Osteocyte (in vitro differentiated cells): Measurements from ENCODE around the gene SIGLEC11. TPM values are rescaled to one million over a fixed set of nuclear protein-coding genes. Genes with fewer than 3 reads are reported as not detected.
"Not testable (repeated sequence)": the region's sequence is repeated elsewhere in the genome, so short reads cannot be mapped to it uniquely, and the experiment has no call there.

Experiments used
- DNase-seq: peaks from one replicate; pipeline ENCODE4 v3.0.0; 2021; ENCODE audit warnings: mixed read lengths; ENCODE audit not compliant: unreplicated experiment; ENCODE audit errors: extremely low spot score
- H3K27ac Mint-ChIP-seq: one replicate; pipeline ENCODE4 v1.8.0; 2021; ENCODE audit warnings: mild to moderate bottlenecking, mixed read lengths; ENCODE audit not compliant: unreplicated experiment
- H3K27me3 Mint-ChIP-seq: one replicate; pipeline ENCODE4 v1.8.0; 2021; ENCODE audit warnings: mixed read lengths; ENCODE audit not compliant: unreplicated experiment
- H3K36me3 Mint-ChIP-seq: one replicate; pipeline ENCODE4 v1.8.0; 2021; ENCODE audit warnings: mixed read lengths; ENCODE audit not compliant: unreplicated experiment
- H3K4me1 Mint-ChIP-seq: one replicate; pipeline ENCODE4 v1.8.0; 2021; ENCODE audit warnings: mixed read lengths; ENCODE audit not compliant: unreplicated experiment
- H3K4me3 Mint-ChIP-seq: one replicate; pipeline ENCODE4 v1.8.0; 2021; ENCODE audit warnings: mild to moderate bottlenecking, moderate library complexity, mixed read lengths; ENCODE audit not compliant: unreplicated experiment
- H3K9me3 Mint-ChIP-seq: one replicate; pipeline ENCODE4 v1.8.0; 2021; ENCODE audit warnings: mixed read lengths; ENCODE audit not compliant: unreplicated experiment
- long read RNA-seq: library from polyadenylated mRNA; unstranded; transcript quantifications from one replicate; pipeline ENCODE4 v2.0.0, GENCODE V29; 2021
- total RNA-seq: library from RNA; stranded (reverse); gene quantifications from 2 replicates; pipeline ENCODE4 v1.2.1, GENCODE V29; 2021
- TF ChIP-seq, protein P1 (sequence below): fragments of 200-600 bp; sonication (generic); IDR thresholded peaks from 2 replicates; pipeline ENCODE4 v1.5.0; 2021; ENCODE audit warnings: antibody characterized with exemption, mild to moderate bottlenecking, moderate library complexity

SIGLEC11 gene, protein sequence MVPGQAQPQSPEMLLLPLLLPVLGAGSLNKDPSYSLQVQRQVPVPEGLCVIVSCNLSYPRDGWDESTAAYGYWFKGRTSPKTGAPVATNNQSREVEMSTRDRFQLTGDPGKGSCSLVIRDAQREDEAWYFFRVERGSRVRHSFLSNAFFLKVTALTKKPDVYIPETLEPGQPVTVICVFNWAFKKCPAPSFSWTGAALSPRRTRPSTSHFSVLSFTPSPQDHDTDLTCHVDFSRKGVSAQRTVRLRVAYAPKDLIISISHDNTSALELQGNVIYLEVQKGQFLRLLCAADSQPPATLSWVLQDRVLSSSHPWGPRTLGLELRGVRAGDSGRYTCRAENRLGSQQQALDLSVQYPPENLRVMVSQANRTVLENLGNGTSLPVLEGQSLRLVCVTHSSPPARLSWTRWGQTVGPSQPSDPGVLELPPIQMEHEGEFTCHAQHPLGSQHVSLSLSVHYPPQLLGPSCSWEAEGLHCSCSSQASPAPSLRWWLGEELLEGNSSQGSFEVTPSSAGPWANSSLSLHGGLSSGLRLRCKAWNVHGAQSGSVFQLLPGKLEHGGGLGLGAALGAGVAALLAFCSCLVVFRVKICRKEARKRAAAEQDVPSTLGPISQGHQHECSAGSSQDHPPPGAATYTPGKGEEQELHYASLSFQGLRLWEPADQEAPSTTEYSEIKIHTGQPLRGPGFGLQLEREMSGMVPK
- total RNA-seq, result not detected in 2 replicates
- long read RNA-seq, result 0 reads

DNA sequence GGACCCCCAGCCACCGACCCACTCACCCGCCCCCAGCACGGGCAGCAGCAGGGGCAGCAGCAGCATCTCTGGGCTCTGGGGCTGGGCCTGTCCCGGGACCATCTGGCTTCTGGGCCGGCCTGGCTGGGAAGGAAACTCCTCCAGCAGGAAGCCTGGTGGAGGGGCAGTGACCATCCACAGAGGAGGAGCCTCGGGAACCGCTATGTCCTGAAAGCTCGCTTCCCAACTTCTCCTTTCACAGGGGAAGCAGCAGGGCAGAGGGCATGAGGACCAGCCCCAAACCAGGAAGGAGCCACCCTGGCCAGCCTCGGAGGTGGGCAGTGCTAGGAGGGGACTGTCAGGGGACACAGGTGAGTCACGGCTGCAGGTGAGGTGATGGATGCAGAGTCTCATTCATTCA, at the start of gene SIGLEC11:
Gene SIGLEC11 (minus strand): TSS at position 193 of the 400 bp plus-strand sequence. CDS start 91 bp downstream, at position 102.
- not testable (repeated sequence) for H3K36me3 Mint-ChIP-seq, H3K27me3 Mint-ChIP-seq, DNase-seq, H3K27ac Mint-ChIP-seq, H3K4me3 Mint-ChIP-seq, H3K4me1 Mint-ChIP-seq, H3K9me3 Mint-ChIP-seq

DNA sequence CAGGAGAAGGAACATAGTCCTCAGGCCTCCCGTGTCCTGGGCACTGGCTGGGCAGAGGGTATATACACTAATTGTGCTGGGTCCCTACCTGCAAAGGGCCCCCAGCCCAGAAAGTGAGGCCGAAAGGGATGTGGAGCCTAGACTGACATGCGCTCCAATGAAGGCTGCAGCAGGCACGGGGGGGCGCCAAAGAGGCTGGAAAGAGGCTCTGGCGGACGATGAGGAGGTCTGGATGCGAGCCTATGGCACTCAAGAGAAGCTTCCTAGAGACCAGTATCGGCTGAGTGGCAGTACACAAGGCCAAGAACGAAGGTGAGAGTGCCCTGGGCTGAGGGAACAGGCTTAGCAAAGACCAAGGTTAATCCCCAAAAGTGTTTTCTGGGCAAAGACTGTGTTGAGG, 47.6 kb upstream of the SIGLEC11 start:
- H3K4me1 Mint-ChIP-seq, result peaks cover 16% of the 10 kb centered on the region
- no peak overlapping the region for H3K4me3 Mint-ChIP-seq
- no peak overlapping the region for H3K27ac Mint-ChIP-seq
- peaks cover 30% of the 10 kb centered on the region for H3K36me3 Mint-ChIP-seq
- TF ChIP-seq, protein P1, sequence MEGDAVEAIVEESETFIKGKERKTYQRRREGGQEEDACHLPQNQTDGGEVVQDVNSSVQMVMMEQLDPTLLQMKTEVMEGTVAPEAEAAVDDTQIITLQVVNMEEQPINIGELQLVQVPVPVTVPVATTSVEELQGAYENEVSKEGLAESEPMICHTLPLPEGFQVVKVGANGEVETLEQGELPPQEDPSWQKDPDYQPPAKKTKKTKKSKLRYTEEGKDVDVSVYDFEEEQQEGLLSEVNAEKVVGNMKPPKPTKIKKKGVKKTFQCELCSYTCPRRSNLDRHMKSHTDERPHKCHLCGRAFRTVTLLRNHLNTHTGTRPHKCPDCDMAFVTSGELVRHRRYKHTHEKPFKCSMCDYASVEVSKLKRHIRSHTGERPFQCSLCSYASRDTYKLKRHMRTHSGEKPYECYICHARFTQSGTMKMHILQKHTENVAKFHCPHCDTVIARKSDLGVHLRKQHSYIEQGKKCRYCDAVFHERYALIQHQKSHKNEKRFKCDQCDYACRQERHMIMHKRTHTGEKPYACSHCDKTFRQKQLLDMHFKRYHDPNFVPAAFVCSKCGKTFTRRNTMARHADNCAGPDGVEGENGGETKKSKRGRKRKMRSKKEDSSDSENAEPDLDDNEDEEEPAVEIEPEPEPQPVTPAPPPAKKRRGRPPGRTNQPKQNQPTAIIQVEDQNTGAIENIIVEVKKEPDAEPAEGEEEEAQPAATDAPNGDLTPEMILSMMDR, result no peak
- no peaks in the 10 kb centered on the region for H3K9me3 Mint-ChIP-seq
- DNase-seq, result no peak
- no peaks in the 10 kb centered on the region for H3K27me3 Mint-ChIP-seq

DNA sequence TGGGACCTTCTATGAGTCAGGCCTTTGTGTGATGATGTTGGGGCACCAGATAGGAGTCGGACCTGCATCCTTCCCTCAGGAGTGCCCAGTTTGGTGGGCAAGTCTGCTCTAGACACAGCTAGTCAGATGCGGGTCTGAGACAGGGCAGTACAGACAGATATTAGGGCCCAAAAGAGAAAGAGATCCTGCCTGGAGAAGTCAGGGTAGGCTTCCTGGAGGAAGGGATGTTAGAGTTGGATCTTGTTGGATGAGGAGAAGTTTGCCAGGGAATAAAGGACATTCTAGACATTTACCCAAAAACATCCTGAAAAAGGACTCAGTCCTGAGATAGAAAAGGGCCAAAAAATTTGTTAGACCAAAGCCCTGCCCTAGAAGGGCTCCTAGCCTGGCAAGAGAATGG, 47.0 kb upstream of the SIGLEC11 start:
- Mint-ChIP-seq H3K36me3 (peaks cover 24% of the 10 kb centered on the region), H3K4me1 (peaks cover 16% of the 10 kb centered on the region), H3K9me3 (no peaks in the 10 kb centered on the region), H3K4me3 (no peak overlapping the region), H3K27ac (no peak overlapping the region), H3K27me3 (no peaks in the 10 kb centered on the region)
- TF ChIP-seq, protein P1, result no peak
- no peak for DNase-seq

DNA sequence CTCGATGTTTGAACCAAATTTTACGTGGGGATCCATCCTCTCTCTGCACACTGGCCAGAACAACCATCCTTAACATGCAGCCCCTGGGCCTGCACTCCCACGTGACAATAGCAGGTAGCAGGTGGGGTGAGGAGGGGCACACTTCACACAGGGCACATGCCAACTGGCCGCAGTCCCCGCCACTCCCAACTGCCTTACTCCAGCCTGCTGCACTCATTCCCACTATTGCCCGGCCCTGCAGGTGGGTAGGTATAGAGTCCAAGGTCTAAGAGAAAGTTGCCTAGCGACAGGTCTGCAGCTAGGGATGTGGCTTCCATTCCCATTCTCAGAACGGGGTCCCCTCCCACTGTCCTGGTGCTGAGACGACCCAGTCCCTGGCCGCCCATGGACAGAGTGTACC, 46.2 kb upstream of the SIGLEC11 start:
- no peaks in the 10 kb centered on the region for H3K9me3 Mint-ChIP-seq
- no peak overlapping the region for H3K27ac Mint-ChIP-seq
- no peaks in the 10 kb centered on the region for H3K27me3 Mint-ChIP-seq
- TF ChIP-seq, protein P1, result no peak
- H3K36me3 Mint-ChIP-seq, result peaks cover 26% of the 10 kb centered on the region
- no peak for DNase-seq
- peaks cover 16% of the 10 kb centered on the region for H3K4me1 Mint-ChIP-seq
- H3K4me3 Mint-ChIP-seq, result no peak overlapping the region

DNA sequence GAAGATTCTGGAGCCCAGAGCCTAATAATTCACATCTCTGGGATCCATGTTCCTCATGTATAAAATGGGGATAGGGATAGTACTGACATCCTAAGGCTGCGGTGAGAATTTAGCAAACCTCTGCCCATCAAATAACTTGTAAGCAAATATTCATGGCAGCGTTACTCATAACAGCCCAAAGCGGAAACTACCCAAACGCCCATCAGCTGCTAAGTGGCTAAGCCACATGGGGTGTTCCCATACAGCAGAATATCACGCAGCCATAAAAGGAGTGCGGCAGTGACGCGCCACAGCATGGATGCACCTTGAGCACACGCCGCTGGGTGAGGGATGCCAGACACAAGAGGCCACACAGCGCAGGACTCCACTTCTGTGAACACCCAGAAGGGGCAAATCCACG, 44.5 kb upstream of the SIGLEC11 start:
- no peak overlapping the region for H3K4me3 Mint-ChIP-seq
- H3K36me3 Mint-ChIP-seq, result peaks cover 30% of the 10 kb centered on the region
- H3K27ac Mint-ChIP-seq, result no peak overlapping the region
- H3K27me3 Mint-ChIP-seq, result no peaks in the 10 kb centered on the region
- TF ChIP-seq, protein P1, result no peak
- peaks cover 16% of the 10 kb centered on the region for H3K4me1 Mint-ChIP-seq
- H3K9me3 Mint-ChIP-seq, result no peaks in the 10 kb centered on the region
- no peak for DNase-seq
